Panc1 (cell line): ENCODE results near the gene C1orf198.

Experiments
- CTCF ChIP-seq: fragments of 450-650 bp; IDR thresholded peaks from 2 replicates; pipeline ENCODE4 v1.5.1; 2017; ENCODE audit warnings: mild to moderate bottlenecking
- POLR2AphosphoS5 ChIP-seq: IDR thresholded peaks from 2 replicates; pipeline ENCODE4 v1.6.1; 2012; ENCODE audit warnings: mild to moderate bottlenecking, low read depth, low read length, moderate library complexity
- TF ChIP-seq, protein P1 (sequence below), 2 experiments: IDR thresholded peaks; 2 replicates each; pipeline ENCODE4 v1.6.1; 2011 to 2012; ENCODE audit warnings: low read depth in 2 of 2, control low read depth in 1 of 2, low read length in 1 of 2, mild to moderate bottlenecking in 1 of 2, moderate library complexity in 1 of 2; ENCODE audit not compliant: insufficient read depth in 1 of 2

DNA sequence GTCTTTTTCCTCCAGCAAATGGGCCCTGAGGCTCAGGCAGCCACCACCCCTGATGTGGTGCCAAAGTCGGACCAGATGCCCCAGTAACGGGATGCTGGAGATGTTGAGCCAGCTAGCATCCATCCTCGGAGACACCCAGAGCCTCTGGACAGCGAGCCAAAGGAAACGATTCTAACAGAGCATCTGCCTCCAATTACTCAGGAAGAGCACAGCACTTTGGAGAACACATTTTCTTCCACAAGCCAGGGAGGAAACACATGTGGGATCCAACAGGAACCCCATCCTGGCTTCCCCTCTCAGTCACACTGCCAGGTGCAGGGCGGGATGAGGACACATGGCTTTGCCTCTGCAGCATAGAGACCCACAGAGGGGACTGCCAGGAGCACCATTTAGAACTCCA lies 44.9 kb downstream of the C1orf198 start:
- no peak for TF ChIP-seq CTCF
- TF ChIP-seq, protein P1, sequence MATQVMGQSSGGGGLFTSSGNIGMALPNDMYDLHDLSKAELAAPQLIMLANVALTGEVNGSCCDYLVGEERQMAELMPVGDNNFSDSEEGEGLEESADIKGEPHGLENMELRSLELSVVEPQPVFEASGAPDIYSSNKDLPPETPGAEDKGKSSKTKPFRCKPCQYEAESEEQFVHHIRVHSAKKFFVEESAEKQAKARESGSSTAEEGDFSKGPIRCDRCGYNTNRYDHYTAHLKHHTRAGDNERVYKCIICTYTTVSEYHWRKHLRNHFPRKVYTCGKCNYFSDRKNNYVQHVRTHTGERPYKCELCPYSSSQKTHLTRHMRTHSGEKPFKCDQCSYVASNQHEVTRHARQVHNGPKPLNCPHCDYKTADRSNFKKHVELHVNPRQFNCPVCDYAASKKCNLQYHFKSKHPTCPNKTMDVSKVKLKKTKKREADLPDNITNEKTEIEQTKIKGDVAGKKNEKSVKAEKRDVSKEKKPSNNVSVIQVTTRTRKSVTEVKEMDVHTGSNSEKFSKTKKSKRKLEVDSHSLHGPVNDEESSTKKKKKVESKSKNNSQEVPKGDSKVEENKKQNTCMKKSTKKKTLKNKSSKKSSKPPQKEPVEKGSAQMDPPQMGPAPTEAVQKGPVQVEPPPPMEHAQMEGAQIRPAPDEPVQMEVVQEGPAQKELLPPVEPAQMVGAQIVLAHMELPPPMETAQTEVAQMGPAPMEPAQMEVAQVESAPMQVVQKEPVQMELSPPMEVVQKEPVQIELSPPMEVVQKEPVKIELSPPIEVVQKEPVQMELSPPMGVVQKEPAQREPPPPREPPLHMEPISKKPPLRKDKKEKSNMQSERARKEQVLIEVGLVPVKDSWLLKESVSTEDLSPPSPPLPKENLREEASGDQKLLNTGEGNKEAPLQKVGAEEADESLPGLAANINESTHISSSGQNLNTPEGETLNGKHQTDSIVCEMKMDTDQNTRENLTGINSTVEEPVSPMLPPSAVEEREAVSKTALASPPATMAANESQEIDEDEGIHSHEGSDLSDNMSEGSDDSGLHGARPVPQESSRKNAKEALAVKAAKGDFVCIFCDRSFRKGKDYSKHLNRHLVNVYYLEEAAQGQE (IDR thresholded peaks at IDR 0.05; ENCODE audit: insufficient read depth in 1 of 2, low read depth in 2 of 2, low read length in 1 of 2) = no peak
- TF ChIP-seq POLR2AphosphoS5 = no peak
